ENCODE results near the gene GPR183.

- TF ChIP-seq CTCF (IDR thresholded peaks at IDR 0.05), result no peak
- no peak for TF ChIP-seq POLR2A (IDR thresholded peaks at IDR 0.05)
Observed at GRCh38 chr13:99353836-99354235, 46.6 kb upstream of the GPR183 start.

Measured in adrenal gland (tissue), 5 donors.